PC-3 (cell line): ENCODE results near the gene ASPRV1. TPM values are rescaled to one million over a fixed set of nuclear protein-coding genes. Genes with fewer than 3 reads are reported as not detected.

Experiments
- ATAC-seq: fragments of 200-7000 bp; cut with Tn5 transposase; 2 replicates; pipeline ENCODE4 v1.9.1; 2020; ENCODE audit warnings: mild to moderate bottlenecking, moderate library complexity
- BruUV-seq: library from RNA; stranded (reverse); fragments of 400-500 nt; replicated peaks from 2 replicates; lab custom pipeline; 2021; lab: Mats Ljungman, UMichigan
- CTCF ChIA-PET: fragments of 300-600 bp; sonication (Branson Sonifier 250); formaldehyde crosslinking; loops from one replicate; lab custom pipeline; 2022; ENCODE audit warnings: antibody characterized with exemption; lab: Charles Lee
- POLR2A ChIA-PET: fragments of 300-600 bp; sonication (Branson Sonifier 250); formaldehyde crosslinking; loops from one replicate; lab custom pipeline; 2022; ENCODE audit warnings: antibody characterized with exemption; ENCODE audit not compliant: unreplicated experiment; lab: Charles Lee
- DNase-seq: peaks from one replicate; pipeline ENCODE4 v3.0.0-alpha.2; 2015
- H2AFZ ChIP-seq: fragments of 300-600 bp; sonication (generic); 2 replicates; pipeline ENCODE4 v1.6.0; 2016; ENCODE audit warnings: antibody characterized with exemption, low read length
- H3F3A ChIP-seq: fragments of 300-600 bp; sonication (generic); one replicate; pipeline ENCODE4 v1.6.0; 2017; ENCODE audit warnings: antibody characterized with exemption, low read length, control low read depth, mild to moderate bottlenecking; ENCODE audit not compliant: unreplicated experiment
- H3K27ac ChIP-seq: fragments of 300-600 bp; sonication (generic); 2 replicates; pipeline ENCODE4 v1.5.1; 2016; ENCODE audit warnings: mild to moderate bottlenecking, low read length
- H3K27me3 ChIP-seq: fragments of 300-600 bp; sonication (generic); 2 replicates; pipeline ENCODE4 v1.6.1; 2016; ENCODE audit warnings: low read length, mixed read lengths
- H3K36me3 ChIP-seq: fragments of 300-600 bp; sonication (generic); 2 replicates; pipeline ENCODE4 v1.6.1; 2016; ENCODE audit warnings: low read depth, mixed run types, low read length, mixed read lengths
- H3K4me1 ChIP-seq: fragments of 300-600 bp; sonication (generic); 2 replicates; pipeline ENCODE4 v1.5.1; 2016; ENCODE audit warnings: low read length; ENCODE audit not compliant: insufficient read depth
- H3K4me2 ChIP-seq: fragments of 300-600 bp; sonication (generic); 2 replicates; pipeline ENCODE4 v1.6.0; 2016; ENCODE audit warnings: low read length
- H3K4me3 ChIP-seq: fragments of 300-600 bp; sonication (generic); 2 replicates; pipeline ENCODE4 v1.5.1; 2016; ENCODE audit warnings: mild to moderate bottlenecking, low read length, mixed read lengths
- H3K79me2 ChIP-seq: fragments of 300-600 bp; sonication (generic); 2 replicates; pipeline ENCODE4 v1.6.1; 2017; ENCODE audit warnings: low read length, mixed read lengths
- H3K9ac ChIP-seq: fragments of 300-600 bp; sonication (generic); 2 replicates; pipeline ENCODE4 v1.6.0; 2016; ENCODE audit warnings: mild to moderate bottlenecking, low read length
- H3K9me2 ChIP-seq: fragments of 300-600 bp; sonication (generic); replicated peaks from 2 replicates; pipeline ENCODE4 v1.6.1; 2016; ENCODE audit warnings: mixed run types, low read length, mixed read lengths
- H3K9me3 ChIP-seq: fragments of 300-600 bp; sonication (generic); 2 replicates; pipeline ENCODE4 v1.6.1; 2016; ENCODE audit warnings: low read length, mixed read lengths
- H4K20me1 ChIP-seq: fragments of 300-600 bp; sonication (generic); 2 replicates; pipeline ENCODE4 v1.6.1; 2016; ENCODE audit warnings: low read length, mixed read lengths
- EZH2 ChIP-seq: fragments of 300-600 bp; sonication (generic); IDR thresholded peaks from one replicate; pipeline ENCODE4 v1.6.1; 2017; ENCODE audit warnings: antibody characterized with exemption, mild to moderate bottlenecking, low read length; ENCODE audit not compliant: unreplicated experiment
- EZH2phosphoT487 ChIP-seq: fragments of 300-600 bp; sonication (generic); IDR thresholded peaks from 2 replicates; pipeline ENCODE4 v1.6.1; 2018; ENCODE audit warnings: mild to moderate bottlenecking, antibody characterized with exemption, low read length, borderline replicate concordance
- intact Hi-C: fragments of 100-400 bp; cut with micrococcal nuclease; formaldehyde crosslinking; loops from 2 replicates; pipeline ENCODE4 v1.9.0; 2023
- total RNA-seq: library from RNA; depleted of rRNA; stranded (reverse); fragments of >200 nt; gene quantifications from 2 replicates; pipeline ENCODE4 v1.2.3, GENCODE V29; 2014
- TF ChIP-seq, protein P1 (sequence below): fragments of 300-600 bp; sonication (generic); conservative IDR thresholded peaks from 2 replicates; pipeline ENCODE4 v1.5.1; 2017; ENCODE audit warnings: antibody characterized with exemption, low read depth, mild to moderate bottlenecking, low read length

ASPRV1 gene
- total RNA-seq, 1 experiment from 2014 or later, result not detected

- Histone ChIP-seq H3K9ac (no peak overlapping the region), H3K4me1 (peaks cover 53% of the 10 kb centered on the region), H3F3A (peaks cover 12% of the 10 kb centered on the region), H3K4me3 (no peak overlapping the region), H3K79me2 (no peaks in the 10 kb centered on the region), H3K4me2 (no peak overlapping the region), H2AFZ (no peak overlapping the region), H3K9me3 (no peaks in the 10 kb centered on the region), H3K27me3 (no peaks in the 10 kb centered on the region), H3K27ac (no peak overlapping the region), H4K20me1 (no peaks in the 10 kb centered on the region), H3K9me2 (no peaks in the 10 kb centered on the region), H3K36me3 (peaks cover 18% of the 10 kb centered on the region; the same call in 1 of the 2 replicates)
- DNase-seq (no peak), ATAC-seq (no peak)
- TF ChIP-seq, protein P1, sequence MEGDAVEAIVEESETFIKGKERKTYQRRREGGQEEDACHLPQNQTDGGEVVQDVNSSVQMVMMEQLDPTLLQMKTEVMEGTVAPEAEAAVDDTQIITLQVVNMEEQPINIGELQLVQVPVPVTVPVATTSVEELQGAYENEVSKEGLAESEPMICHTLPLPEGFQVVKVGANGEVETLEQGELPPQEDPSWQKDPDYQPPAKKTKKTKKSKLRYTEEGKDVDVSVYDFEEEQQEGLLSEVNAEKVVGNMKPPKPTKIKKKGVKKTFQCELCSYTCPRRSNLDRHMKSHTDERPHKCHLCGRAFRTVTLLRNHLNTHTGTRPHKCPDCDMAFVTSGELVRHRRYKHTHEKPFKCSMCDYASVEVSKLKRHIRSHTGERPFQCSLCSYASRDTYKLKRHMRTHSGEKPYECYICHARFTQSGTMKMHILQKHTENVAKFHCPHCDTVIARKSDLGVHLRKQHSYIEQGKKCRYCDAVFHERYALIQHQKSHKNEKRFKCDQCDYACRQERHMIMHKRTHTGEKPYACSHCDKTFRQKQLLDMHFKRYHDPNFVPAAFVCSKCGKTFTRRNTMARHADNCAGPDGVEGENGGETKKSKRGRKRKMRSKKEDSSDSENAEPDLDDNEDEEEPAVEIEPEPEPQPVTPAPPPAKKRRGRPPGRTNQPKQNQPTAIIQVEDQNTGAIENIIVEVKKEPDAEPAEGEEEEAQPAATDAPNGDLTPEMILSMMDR, result no peak
- TF ChIP-seq EZH2 (no peak), EZH2phosphoT487 (no peak)
- BruUV-seq, result no TSS peak
- CTCF ChIA-PET, result no interaction called here
- POLR2A ChIA-PET, result no interaction called here
- intact Hi-C loops, result no loop called here
Measured at GRCh38 chr2:69943843-69944525, 17.4 kb downstream of the ASPRV1 start.

DNA sequence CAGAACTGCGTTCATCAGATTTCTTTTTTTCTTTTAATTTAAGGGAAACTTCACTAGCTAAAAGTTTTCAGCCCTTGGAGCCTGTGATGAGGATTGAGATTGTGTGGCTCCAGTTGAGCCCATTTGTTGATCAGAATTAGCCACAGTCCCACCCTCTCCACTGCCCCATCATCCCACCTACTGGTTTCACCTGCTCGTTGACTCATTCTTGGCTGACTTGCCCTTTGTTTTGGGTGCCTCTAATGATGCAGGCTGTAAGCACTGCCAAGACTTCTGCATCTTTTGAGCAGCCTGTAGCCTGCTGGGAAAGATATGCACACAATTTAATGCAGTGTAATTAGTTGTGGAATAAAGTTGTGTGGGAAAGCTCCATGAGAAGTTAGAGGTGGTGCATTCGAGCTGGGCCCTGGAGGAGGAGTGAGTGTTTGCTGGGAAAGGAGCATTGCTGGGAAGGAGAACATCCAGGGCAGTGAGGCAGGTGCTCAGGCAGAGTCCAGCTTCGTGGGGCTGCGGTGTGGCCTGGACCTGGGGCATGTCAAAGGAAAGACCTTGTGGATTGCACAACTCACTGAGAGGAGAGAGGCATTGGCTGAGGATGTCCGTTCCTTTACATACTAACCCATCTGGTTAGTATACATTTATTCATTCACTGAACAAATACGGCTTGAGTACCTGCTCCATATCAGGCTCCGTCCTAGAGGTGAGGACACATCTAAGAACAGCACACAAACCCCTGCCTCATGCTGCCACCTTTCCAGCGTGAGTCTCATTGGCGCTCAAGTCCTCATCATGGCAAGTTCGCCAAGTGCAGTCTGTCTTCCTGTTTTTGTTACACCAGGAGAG lies 18.2 kb downstream of the ASPRV1 start:
- CTCF ChIA-PET, result interaction anchor here (0.6 kb wide), 1 partner anchor 29 kb away, joined by 3 read pairs; no protein-coding TSS in a partner anchor

More for the DNA sequence above, 18.2 kb downstream of the ASPRV1 start:
- Histone ChIP-seq H3K79me2 (no peaks in the 10 kb centered on the region), H3K9ac (no peak overlapping the region), H3K9me2 (no peaks in the 10 kb centered on the region), H3K36me3 (peaks cover 19% of the 10 kb centered on the region; the same call in 1 of the 2 replicates), H3K4me3 (no peak overlapping the region), H3K27ac (no peak overlapping the region), H4K20me1 (no peaks in the 10 kb centered on the region), H3K4me1 (peaks cover 52% of the 10 kb centered on the region), H3K9me3 (no peaks in the 10 kb centered on the region), H3F3A (peaks cover 12% of the 10 kb centered on the region), H3K27me3 (no peaks in the 10 kb centered on the region), H3K4me2 (no peak overlapping the region), H2AFZ (no peak overlapping the region)
- BruUV-seq, result no TSS peak
- intact Hi-C loops, result no loop called here
- peak; percentile 57 for DNase-seq
- no peak for TF ChIP-seq EZH2
- TF ChIP-seq, protein P1, result no peak
- POLR2A ChIA-PET, result no interaction called here
- ATAC-seq, result no peak
